Kidney epithelial cell (primary cell): ENCODE measurements around the gene ASCC3. TPM values are rescaled to one million over a fixed set of nuclear protein-coding genes. Genes with fewer than 3 reads are reported as not detected.
A peak's percentile ranks its signal among the peaks of the same experiment; 100 is the strongest.

Experiments
- DNase-seq: peaks from one replicate; pipeline ENCODE4 v3.0.0-alpha.2; 2010; ENCODE audit warnings: low read depth
- H3K27me3 ChIP-seq: 2 replicates; pipeline ENCODE4 v1.6.0; 2011; ENCODE audit warnings: low read length; ENCODE audit not compliant: control insufficient read depth, insufficient read depth
- H3K36me3 ChIP-seq: 2 replicates; pipeline ENCODE4 v1.5.1; 2011; ENCODE audit warnings: low read length; ENCODE audit not compliant: control insufficient read depth, insufficient read depth
- H3K4me3 ChIP-seq: 2 replicates; pipeline ENCODE4 v1.5.1; 2011; ENCODE audit warnings: low read depth, mild to moderate bottlenecking, control low read depth, low read length
- total RNA-seq: library from RNA; depleted of rRNA; stranded (reverse); fragments of >200 nt; gene quantifications from 2 replicates; pipeline ENCODE4 v1.2.3, GENCODE V29; 2015
- TF ChIP-seq, protein P1 (sequence below): IDR thresholded peaks from 2 replicates; pipeline ENCODE4 v1.5.1; 2011; ENCODE audit warnings: mild to moderate bottlenecking, moderate library complexity, low read length, control low read depth, inconsistent platforms; ENCODE audit not compliant: insufficient read depth, poor library complexity, severe bottlenecking

Gene ASCC3
- total RNA-seq, 1 donor from 2014 or later: 41.9 TPM

DNA sequence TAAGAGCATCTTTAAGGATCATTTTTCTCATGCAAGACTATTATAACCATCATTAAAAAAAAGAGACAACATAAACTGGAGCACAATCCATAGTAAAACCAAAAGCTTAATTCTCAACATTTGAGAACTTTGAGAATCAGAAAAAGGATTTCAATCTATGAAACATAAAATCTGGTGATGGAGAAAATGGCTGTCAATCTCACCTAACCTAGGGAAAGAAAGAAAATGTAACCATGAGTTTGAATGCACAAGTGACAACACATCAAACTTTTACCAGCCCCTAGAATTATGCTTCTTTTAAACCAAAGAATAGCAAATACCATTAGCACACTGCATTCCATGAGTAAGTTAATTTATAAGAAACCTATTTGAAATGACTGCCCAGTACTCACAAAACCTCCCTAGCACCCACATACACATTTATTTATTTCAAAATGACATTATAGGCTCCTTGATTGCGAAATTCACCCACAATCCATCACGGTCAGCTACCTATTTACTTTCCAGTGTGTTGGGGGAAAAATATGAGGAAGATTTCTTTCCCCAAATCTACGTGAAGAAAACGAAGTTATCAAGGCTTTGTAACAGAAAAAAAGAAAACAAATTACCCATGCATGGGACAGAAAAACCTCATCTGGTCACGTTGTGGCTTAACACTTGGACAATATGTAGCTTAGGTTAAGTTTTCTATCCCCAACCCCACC lies 828 bp downstream of the ASCC3 start:
- no peak for DNase-seq
- Histone ChIP-seq H3K27me3 (no peaks in the 10 kb centered on the region), H3K36me3 (no peaks in the 10 kb centered on the region), H3K4me3 (peak overlapping the region; percentile 97)
- TF ChIP-seq, protein P1, sequence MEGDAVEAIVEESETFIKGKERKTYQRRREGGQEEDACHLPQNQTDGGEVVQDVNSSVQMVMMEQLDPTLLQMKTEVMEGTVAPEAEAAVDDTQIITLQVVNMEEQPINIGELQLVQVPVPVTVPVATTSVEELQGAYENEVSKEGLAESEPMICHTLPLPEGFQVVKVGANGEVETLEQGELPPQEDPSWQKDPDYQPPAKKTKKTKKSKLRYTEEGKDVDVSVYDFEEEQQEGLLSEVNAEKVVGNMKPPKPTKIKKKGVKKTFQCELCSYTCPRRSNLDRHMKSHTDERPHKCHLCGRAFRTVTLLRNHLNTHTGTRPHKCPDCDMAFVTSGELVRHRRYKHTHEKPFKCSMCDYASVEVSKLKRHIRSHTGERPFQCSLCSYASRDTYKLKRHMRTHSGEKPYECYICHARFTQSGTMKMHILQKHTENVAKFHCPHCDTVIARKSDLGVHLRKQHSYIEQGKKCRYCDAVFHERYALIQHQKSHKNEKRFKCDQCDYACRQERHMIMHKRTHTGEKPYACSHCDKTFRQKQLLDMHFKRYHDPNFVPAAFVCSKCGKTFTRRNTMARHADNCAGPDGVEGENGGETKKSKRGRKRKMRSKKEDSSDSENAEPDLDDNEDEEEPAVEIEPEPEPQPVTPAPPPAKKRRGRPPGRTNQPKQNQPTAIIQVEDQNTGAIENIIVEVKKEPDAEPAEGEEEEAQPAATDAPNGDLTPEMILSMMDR: no peak

DNA sequence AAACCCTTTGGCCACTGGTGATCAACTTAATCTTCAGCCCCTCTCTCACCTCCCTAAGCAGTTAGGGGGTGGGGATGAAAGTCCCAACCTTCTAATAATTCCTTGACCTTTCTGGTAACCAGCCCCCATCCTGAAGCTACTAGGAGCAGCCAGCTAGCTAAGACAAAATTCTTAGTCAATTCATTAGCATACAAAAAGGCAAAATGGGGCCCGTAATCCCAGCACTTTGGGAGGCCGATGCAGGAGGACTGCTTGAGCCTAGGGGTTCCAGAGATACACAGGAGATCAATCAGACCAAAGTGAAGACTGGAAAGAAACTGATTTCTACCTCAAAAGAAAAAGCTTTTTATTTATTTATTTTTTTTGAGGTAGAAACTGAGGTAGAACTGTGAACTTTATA lies 1.8 kb downstream of the ASCC3 start:
- no peaks in the 10 kb centered on the region for H3K27me3 ChIP-seq
- H3K36me3 ChIP-seq: no peaks in the 10 kb centered on the region
- H3K4me3 ChIP-seq: no peak overlapping the region
- TF ChIP-seq, protein P1: no peak
- no peak for DNase-seq

DNA sequence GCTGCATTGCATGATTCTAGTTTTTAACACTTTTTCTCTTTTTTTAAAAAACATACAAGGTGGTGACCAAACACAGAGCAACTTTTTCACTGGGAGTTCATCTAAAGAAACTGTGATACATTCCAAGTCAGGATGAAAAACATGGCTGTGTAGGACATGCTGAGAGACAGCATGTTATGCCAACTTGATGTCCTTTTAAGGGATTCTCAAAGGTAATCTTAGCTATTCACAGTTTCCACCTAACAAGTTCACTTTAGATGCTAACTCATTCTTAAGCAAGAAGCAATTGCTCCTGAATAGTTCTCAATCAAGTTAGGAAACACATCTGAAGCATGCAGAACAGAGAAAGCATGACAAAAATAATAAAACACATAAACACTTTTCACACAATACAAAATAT lies 3.3 kb downstream of the ASCC3 start:
- TF ChIP-seq, protein P1: no peak
- Histone ChIP-seq H3K4me3 (no peak overlapping the region), H3K36me3 (no peaks in the 10 kb centered on the region), H3K27me3 (no peaks in the 10 kb centered on the region)
- DNase-seq: no peak

DNA sequence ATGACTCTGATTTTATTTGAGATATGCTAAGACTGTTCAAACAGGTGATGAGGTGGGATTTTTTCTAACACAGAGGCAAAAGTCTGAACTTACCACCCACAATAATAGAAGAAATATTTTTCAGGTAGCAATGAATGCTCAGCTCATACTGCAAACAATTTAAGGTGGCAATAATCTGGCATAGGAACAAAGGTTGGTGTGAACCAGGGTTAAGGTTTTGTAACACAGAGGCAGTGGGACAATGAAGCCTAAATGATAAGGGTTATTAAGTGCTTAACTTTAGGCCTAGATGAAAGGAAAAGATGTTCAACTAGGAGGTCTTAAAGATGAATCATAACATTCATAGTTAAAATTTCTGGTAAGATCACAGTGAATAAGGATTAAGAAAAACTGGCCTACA lies 4.9 kb downstream of the ASCC3 start:
- Histone ChIP-seq H3K4me3 (no peak overlapping the region), H3K36me3 (no peaks in the 10 kb centered on the region), H3K27me3 (no peaks in the 10 kb centered on the region)
- TF ChIP-seq, protein P1: no peak
- no peak for DNase-seq

DNA sequence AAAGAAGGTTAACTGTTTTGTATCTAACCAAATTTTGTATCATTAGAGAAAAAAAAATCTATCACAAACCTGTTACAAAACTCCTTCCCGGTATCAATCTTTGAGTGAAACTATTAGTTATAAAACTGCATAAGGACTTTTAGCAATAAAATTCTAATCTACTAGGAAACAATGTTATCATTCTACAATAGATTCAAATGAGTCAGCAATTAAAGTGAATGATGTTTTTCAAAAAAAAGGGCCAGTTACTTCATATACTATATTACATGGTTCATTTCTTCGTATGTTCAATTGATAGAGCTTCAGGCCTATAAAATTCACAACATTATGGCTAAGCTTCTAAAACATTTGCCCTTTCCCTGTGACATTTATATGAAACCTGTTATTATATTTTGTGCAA lies 15.6 kb downstream of the ASCC3 start:
- Histone ChIP-seq H3K27me3 (no peaks in the 10 kb centered on the region), H3K36me3 (no peaks in the 10 kb centered on the region), H3K4me3 (no peak overlapping the region)
- TF ChIP-seq, protein P1: no peak
- DNase-seq: no peak

DNA sequence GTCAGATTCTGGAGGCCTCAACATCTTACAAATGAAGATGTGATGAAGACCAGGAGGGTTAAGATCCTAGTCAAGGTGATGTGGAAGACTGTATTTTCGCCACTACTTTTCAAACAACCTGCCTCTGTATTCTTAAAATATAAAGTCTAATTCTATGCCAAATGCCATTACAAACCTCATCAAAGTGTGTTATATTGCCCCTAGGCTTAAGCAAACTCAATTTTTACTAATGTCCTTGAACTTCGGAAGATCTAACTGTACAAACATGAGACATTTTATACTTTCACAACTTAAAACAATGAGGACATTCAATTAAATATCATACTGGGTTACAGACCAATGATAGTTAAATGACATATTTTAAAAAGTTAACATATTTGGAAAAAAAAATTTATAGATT lies 19.1 kb downstream of the ASCC3 start:
- no peaks in the 10 kb centered on the region for H3K36me3 ChIP-seq
- TF ChIP-seq, protein P1: no peak
- H3K4me3 ChIP-seq: no peak overlapping the region
- H3K27me3 ChIP-seq: no peaks in the 10 kb centered on the region
- DNase-seq: no peak
